Islet precursor cell (in vitro differentiated cells): ENCODE results near the gene DUSP3.

Experiments used
- DNase-seq: peaks from one replicate; pipeline ENCODE4 v3.0.0-alpha.2; 2018

Gene DUSP3

DNA sequence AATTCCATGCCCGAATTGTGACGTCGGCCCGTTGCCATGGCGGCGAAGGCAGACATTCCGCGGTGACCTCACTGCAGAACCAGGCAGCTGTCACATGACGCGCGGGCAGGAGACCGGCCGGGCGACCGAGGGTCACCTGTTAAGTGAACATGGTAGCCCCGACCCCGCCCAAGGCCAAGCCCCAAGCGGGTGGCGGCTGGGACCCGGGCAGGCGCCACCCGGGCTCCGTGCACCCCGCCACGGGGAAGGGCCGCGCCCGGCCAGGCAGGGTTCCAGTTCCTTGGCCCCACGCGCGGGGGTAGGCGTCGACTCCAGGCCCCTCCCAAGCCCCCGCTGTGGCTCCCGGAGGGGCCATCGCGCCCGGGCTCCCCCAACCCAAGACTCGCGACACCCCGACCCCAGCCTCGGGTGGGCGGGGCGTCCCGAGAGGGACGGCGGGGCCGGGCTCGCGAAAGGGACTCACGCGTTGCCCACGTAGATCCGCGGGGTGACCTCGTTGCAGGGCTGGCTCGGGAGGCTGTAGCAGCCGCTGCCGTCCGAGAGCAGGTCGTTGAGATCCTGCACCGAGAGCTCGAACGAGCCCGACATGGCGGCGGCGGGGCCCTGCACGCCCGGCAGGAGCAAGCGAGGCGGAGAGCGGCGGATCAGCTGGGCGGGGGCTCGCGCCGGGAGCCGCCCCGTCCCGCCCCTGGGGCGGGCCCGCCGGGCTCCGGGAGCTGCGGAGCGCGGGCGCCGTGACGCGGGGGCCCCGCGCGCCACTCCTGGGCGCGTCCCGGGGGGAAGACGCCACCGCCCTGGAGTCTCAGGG is at the start of gene DUSP3:
Gene DUSP3 (minus strand): TSS at position 641 of the 808 bp plus-strand sequence. CDS start 53 bp downstream, at position 588.
- peak; percentile 99 for DNase-seq

DNA sequence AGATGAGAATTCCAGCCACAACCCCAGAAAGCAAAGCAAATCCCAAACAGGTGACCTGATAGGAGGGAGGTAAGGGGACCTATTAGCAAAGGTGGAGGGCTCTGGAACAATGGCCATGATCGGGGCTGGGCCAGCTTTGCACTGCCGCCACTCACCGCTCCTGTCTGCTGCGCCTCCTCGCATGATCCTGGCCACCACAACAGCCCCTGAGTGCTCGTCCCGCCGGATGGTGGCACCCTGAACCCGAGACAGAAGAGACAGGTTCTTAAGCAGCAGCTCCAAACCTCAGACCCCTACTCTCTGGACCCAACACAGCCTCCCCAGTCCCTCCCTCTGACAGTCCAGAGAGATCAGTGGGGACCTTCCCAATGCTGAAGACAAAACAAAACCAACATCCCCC is 48.8 kb upstream of the DUSP3 start:
- DNase-seq, result no peak

GRCh38 chr17:43826206-43826605 is 47.4 kb upstream of the DUSP3 start:
- no peak for DNase-seq

- DNase-seq, result peak; percentile 50
Measured at GRCh38 chr17:43825567-43825966, 46.8 kb upstream of the DUSP3 start.

DNA sequence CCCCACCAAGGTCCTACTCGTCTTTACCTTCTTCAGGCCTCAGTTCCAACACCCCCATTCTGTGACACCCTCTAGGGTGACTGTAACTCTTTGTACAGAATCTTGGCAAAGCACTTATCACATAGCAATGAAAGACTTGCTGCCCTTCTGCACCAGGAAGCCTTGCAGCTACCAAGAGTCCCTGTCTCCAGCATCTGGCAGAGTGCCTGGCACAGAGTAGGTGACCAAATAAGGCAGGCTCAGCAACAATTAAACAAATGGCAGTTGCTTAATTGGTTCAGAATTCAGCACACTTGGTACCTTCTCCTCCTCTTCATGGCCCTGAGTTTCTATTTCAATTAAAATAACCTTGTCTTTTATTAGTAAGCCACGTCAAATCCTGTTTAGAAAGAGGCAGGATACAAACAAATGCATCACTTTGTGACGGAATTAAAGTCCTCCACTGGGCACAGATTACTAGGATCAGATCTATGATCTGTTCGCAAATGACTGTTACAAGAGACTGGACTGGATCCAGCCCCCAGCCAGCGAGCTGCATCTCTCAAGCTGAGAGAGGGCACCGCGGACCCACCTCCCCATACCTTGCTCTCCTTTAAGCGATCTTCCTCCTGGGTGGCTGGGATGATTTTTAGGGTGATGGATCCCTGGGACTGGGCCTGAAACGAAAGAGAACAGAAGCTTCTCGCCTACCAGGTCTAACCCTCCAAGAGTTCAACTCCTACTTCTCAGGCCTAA is 44.7 kb upstream of the DUSP3 start:
- no peak for DNase-seq

- DNase-seq, result no peak
Measured at GRCh38 chr17:43822570-43823190, 43.9 kb upstream of the DUSP3 start.

- no peak for DNase-seq
Measured at GRCh38 chr17:43820759-43821158, 42.0 kb upstream of the DUSP3 start.

GRCh38 chr17:43818966-43819365 is 40.2 kb upstream of the DUSP3 start:
- no peak for DNase-seq

- peak; percentile 48 for DNase-seq
Measured at GRCh38 chr17:43817826-43818225, 39.0 kb upstream of the DUSP3 start.

GRCh38 chr17:43816336-43817320 is 37.9 kb upstream of the DUSP3 start:
- peak; percentile 46 for DNase-seq

DNA sequence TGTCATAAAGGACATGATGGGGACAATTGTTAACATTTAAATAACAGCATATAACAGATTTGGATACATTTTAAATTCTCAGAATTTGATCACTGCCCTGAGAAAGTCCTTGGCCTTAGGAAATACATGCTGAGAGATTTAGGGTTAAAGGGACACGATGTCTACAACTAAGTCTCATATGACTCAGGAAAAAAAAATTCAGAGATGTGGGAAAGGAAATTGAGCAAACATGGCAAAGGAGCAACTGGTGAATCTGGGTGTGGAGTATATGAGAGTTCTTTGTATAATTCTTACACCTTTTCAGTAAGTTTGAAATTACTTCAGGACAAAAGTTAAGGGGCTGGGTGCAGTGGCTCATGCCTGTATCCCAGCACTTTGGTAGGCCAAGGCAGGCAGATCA is 35.9 kb upstream of the DUSP3 start:
- no peak for DNase-seq

- DNase-seq, result peak; percentile 58
Measured at GRCh38 chr17:43814026-43814425, 35.2 kb upstream of the DUSP3 start.

GRCh38 chr17:43813386-43813785 is 34.6 kb upstream of the DUSP3 start:
- no peak for DNase-seq

- DNase-seq, result no peak
Measured at GRCh38 chr17:43812396-43813265, 33.9 kb upstream of the DUSP3 start.

DNA sequence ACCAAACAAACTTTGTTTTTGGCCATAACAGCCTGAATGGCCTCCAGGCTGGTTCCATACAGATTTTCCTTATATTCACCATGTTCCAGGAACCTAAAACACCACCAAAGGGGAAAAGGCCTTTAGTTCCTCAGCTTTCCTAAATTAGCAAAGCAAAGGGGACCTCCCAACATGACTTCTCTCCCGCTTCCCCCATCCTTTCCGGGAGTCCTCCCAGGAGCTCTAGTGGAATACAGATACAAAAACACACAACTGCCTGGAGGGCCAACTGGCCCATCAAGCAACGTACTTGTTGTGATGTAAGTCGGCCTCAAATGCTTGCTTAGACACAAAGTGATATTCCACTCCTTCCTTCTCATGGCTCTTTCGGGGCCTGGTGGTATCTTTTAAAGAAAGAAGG is 32.0 kb upstream of the DUSP3 start:
- DNase-seq, result no peak

DNA sequence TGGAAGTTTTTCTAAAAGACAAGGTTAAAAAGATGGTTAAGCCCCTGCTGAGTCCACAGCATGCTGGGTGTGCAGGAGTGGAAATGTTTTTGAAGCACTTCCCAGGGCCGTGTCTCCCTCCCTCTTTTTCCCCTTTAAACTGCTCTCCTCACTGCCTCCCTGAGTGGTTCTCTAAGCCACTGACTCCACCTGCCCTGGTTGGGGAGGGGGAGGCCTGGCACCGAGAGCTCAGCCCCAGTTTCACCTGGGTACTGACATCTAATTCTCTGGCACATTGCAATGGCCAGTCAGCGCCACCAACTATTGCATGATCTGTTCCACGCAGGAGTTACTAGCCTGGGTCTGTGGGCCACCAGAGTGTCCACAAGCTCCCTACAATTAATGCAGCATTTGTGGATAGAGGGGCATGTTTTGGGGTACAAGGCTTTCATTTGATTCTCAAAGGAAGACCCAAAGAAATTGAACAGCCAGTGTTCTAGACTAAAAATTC is 31.5 kb upstream of the DUSP3 start:
- no peak for DNase-seq

DNA sequence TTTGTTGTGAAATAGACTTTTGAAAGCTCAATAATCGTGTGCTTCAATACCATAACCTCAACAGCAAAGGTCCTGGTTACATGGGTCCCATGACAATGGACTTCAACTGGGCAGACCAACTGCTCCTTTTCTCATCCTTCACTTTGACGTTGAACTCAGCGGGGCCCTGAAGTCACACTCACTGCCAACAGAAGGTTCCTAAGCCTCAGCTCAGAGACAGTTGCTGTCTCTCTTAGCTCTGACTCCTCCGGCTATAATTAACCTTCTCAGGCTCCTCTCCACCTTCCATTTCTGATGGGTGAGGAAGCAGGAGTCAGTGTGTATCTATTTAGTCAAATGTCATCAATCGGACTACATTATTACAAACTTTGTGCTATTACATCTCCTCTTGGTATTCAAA is 30.3 kb upstream of the DUSP3 start:
- peak; percentile 29 for DNase-seq

GRCh38 chr17:43808076-43808475 is 29.3 kb upstream of the DUSP3 start:
- no peak for DNase-seq

DNA sequence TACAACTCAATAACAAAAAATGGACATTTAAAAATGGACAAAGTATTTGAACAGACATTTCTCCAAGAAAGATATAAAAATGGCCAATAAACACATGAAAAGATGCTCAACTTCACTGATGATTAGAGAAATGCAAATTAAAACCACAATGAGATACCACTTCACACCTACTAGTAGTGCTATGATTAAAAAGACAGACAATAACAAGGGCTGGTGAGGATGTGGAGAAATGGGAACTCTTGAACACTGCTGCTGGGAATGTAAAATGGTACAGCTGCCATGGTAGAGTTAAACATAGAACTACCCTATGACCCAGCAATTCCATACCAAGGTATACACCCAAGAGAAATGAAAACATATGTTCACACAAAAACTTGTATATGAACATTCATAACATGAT is 26.3 kb upstream of the DUSP3 start:
- DNase-seq, result no peak

GRCh38 chr17:43803758-43804157 is 25.0 kb upstream of the DUSP3 start:
- DNase-seq, result peak; percentile 77

- DNase-seq, result no peak
Measured at GRCh38 chr17:43801844-43802243, 23.1 kb upstream of the DUSP3 start.
